NCI-H526 treated with DMSO at 0.1 percent for 48 hours (cell line): ENCODE results near the gene AGBL4.
A peak's percentile ranks its signal among the peaks of the same experiment; 100 is the strongest.

Experiments
- DNase-seq: peaks from one replicate; lab custom pipeline; 2025; lab: John Stamatoyannopoulos, UW

Gene AGBL4

DNA sequence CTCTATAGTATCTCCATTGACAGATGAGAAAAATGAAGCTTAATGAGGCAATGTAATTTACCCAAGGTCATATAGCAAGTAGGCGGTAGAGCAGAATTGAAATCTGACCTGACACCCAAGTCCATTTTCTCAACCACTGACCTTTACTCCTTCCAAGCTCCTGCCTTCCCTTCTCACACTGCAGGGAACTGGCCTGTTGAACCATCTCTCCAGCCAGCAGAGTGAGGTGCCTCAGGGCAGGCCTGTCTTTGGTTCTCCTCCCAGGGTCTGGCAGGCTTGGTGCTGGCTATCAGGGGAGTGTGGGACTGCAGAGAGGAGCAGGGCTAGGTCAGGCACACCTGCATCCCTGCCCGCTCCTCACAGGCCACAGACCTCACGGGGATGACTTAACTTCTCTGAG lies 1373.9 kb downstream of the AGBL4 start:
- DNase-seq = no peak

DNA sequence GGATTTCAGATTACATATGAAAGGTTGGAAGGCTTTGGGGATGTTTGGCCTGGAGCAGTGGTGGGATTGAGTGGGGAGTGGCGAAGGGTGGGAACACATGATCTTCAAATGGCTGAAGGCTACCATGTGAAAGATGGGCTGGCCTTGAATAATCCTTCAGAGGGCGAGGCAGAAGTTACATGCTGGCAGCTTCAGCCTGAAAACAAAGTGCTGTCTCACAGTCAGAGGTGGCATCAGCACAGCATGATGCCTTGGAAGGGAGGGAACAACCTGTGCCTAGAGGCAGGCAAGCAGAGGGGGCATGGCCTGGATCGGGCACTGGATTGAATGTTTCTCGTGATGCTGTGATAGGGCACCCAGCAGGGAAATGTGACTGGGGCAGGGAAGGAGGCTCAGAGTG lies 1377.9 kb downstream of the AGBL4 start:
- DNase-seq = no peak

- DNase-seq = peak; percentile 80
Measured at GRCh38 chr1:48644905-48645605, 1378.7 kb downstream of the AGBL4 start.

- no peak for DNase-seq
Measured at GRCh38 chr1:48644190-48644900, 1379.4 kb downstream of the AGBL4 start.

- no peak for DNase-seq
Measured at GRCh38 chr1:48643193-48643592, 1380.6 kb downstream of the AGBL4 start.

DNA sequence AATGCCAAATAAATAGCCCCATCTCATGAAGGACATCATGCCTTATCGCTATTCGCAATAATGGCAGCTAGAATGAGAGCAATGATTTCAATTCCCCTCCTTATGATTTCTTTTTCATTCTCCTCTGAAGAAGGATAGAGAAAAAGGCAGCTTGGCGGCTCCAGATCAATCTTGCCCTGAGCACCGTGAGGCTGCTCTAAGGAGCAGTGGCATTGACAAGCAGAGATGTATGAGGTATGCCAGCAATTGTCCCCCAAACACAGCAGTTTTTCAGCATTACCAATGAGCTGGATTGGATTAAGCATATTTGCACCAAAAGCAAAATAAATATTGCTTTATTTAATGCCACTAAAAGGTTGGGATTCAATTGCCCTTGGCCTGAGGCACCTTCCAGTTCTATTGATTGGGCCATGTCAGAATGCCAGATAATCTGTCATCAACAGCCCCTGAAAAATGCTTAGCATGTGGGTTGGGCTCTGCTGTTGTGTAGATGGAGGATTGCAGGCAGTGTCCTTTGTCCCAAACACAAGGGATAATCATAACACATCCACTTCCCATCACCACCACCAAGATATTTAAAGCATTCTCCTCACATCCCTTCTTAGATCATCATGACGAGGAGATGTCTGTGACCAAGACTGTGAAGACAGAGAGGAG lies 1382.8 kb downstream of the AGBL4 start:
- no peak for DNase-seq

DNA sequence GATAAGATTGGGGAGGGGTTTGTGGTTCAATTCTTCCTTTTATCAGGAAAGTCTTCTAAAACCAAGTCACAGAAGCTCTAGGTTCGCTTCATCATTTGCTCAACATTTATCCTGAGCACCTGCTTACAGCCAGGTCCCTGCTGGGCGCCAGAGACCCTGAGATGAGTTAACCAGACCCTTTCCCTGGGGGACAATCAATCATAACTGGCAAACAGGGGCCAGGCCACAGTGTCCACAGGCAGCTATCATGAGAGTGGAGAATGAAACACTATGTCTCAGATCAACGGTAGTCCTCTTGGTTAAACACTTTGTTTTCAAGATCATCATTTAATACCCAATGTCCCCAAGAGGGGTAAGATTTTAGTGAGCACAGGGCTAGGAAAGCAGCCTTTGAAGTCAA lies 1393.9 kb downstream of the AGBL4 start:
- no peak for DNase-seq

DNA sequence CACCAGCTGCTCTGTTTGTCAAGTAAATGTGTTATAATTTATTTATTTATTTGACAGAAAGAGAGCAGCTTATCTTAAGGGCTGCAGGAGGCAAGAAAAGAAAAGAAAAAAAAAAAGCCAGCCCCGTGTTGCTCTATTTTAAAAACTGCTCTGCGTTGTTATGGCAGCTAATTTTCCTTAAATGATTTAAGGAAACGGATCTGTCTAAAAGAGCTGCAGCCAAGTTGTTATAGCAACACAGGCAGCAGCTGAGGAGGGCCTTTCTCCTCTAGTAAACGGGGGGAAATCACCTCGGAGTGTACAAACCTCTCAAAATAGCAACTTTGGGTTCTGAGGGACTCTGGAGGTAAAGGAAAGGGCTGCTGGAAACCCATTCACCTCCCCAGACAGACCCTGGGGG lies 1396.3 kb downstream of the AGBL4 start:
- DNase-seq = no peak

- no peak for DNase-seq
Measured at GRCh38 chr1:48619539-48619938, 1404.2 kb downstream of the AGBL4 start.

DNA sequence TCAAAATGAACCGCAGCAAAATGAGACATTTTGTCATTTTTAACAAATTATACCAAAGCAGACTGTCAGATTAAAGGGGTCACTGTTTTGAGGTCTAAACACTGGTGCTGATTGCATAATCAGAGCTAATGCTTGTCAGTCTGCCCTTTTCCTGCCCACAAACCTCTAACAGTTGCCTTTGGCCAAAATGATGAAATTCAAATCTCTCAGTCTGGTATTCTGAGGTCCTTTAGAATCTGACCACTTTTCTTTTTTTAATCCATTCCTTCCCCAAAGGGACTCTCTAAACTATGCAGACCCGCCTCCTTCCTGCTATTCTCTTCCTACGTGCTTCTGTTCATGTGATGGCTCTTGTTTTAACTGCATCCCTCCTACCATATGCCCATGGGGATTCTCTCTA lies 1406.5 kb downstream of the AGBL4 start:
- no peak for DNase-seq

- no peak for DNase-seq
Measured at GRCh38 chr1:48616710-48617109, 1407.0 kb downstream of the AGBL4 start.

- no peak for DNase-seq
Measured at GRCh38 chr1:48611841-48612240, 1411.9 kb downstream of the AGBL4 start.

DNA sequence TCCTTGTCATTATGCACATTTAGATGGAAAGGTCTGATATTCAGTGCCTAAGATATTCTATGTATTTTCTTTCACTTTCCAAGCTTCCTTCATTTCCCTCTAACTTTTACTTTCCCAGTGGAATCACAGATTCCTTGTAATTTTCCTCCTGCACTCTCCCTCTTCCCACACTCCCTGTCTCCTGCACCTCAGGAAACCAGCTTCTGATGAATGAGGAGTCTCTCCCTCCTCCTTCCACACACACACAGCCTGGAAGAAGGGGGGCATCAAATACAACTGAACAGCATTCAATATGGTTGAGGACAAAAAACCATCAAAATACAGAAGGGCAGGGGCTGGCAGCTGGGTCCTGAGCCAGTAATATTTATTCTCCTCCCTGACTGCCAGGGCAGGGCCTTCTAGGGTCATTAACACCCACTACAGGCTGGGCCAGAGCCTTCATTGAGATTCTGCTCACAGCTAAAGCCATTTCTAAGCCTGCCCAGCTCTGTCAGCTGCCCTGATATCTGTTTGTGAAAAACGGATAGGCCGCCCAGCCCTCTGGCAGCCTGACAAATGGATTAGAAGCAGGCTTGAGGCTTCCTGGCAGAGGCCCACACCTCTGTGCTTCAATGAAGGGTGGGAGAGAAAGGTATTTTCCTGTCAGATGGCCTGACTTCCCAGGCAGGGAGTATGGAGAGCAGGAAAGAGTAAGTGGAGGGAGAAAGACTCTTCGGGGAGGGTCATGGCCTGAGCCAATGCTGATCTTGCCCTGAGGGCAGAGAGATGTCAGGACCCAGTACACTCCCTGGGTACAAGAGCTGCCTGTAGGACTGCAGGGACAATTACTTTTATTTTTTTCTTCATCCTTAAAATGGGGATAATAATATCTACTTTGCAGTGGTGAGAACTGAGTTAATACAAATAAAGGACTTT lies 1412.9 kb downstream of the AGBL4 start:
- DNase-seq = no peak

DNA sequence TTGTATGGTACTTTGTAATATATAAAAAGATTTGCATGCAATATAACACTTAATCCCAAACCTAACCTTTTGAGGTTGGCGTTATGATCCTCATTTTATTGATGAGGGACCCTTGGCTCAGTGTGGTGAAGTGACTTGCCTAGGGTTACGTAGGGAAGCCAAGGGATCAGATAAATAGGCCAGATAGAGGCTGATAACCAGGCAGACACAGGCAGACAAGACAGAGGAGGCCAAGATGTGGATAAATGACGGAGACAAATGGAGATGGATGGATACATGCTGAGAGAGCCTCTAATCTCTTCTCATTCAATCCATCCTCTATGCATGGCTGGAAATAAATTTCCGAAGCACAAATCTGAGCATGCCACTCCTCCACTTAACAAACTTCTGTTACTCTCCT lies 1414.9 kb downstream of the AGBL4 start:
- DNase-seq = no peak

DNA sequence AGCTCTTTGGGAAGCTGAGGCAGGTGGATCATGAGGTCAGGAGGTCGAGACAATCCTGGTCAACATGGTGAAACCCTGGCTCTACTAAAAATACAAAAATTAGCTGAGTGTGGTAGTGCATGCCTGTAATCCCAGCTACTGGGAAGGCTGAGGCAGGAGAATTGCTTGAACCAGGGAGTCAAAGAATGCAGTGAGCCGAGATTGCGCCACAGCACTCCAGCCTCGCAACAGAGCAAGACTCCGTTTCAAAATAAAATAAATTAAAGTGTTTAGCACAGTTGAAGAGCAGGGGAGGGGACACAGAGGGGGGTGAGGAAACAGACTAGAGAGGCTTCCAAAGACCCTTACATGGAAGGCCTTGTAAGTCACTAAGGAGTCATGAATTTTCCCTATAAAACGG lies 1420.5 kb downstream of the AGBL4 start:
- DNase-seq = no peak

GRCh38 chr1:48602349-48602748 lies 1421.4 kb downstream of the AGBL4 start:
- DNase-seq = no peak

DNA sequence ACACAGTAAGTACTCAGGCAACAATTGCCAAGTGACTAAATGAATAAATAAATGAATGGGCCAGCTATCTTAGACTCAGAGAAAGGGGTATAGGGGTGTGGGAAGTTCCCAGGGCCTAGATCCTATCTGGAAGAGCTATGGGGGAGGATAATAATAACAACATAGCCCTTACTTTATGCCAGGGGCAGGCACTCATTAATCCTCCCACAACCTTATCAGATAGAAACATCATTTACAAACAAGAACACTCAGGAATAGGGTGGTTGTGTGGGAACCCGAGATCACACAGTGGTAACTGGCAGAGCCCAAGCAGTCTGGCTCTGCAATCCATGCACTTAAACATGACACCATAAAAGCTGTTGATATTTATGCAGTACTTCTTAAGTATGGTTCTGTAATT lies 1423.6 kb downstream of the AGBL4 start:
- no peak for DNase-seq

DNA sequence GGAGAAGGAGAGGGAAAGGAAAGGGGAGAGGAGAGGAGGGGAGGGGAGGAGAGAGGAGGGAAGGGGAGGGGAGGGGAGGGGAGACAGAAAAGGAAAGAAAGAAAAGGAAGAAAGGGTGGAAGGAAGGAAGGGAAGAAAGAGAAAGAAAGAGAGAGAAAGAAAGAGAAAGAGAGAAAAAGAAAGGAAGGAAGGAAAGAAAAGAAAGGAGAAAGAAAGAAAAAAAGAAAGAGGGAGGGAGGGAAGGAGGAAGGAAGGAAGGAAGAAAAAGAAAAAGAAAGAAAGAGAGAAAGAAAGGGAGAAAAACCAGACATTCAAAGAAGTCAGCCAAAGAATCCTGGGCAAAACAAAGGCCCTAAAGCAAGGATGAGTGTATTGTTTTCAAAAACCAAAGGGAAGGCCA lies 1426.1 kb downstream of the AGBL4 start:
- DNase-seq = no peak

DNA sequence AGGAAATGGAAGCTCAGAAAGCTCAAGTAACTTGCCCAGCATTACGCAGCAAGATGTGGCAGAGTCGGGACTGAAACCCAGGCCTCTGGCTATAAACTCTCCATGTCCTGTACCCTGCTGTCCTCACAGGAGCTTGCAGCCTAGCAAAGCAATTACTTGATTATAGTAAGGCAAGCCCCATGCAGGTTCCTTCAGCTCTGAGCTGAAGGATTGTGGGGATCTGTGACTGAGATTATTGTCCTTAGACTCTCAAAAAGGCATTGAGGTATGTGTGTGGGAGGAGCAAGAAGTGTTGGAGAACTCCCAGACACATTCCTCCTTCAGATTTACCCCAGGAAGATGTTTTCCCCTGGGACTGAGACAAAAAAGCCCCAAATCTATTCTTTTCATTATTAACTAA lies 1427.7 kb downstream of the AGBL4 start:
- no peak for DNase-seq

DNA sequence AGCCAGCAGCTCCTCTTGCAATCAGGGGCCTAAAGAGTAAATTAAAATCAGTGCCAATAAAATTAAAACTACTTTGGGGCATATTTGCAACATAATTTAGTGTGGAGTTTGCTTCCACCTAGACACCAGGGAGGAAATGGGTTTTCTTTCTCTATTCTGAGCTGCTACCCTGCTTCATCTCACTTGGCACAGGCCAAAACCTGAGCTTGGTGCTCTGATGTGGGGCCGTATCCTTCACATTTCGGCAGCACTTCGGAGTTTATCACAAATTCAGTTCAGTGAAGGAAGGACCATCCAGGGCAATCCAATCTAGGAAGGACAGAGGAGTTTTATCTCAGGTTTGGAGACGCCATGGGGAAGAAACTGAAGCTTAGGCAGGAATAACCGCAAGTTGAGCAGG lies 1428.1 kb downstream of the AGBL4 start:
- DNase-seq = no peak

- no peak for DNase-seq
Measured at GRCh38 chr1:48592330-48592729, 1431.4 kb downstream of the AGBL4 start.

- no peak for DNase-seq
Measured at GRCh38 chr1:48591181-48591580, 1432.6 kb downstream of the AGBL4 start.
